Panc1 (cell line): Measurements from ENCODE around the gene MUC2. TPM values are rescaled to one million over a fixed set of nuclear protein-coding genes. Genes with fewer than 3 reads are reported as not detected.
A peak's percentile ranks its signal among the peaks of the same experiment; 100 is the strongest.

Experiments used
- ATAC-seq: fragments of 200-7000 bp; cut with Tn5 transposase; 2 replicates; pipeline ENCODE4 v1.9.1; 2020; ENCODE audit warnings: mild to moderate bottlenecking, moderate library complexity
- BruUV-seq: library from RNA; stranded (reverse); fragments of 400-500 nt; replicated peaks from 2 replicates; lab custom pipeline; 2021; lab: Mats Ljungman, UMichigan
- CTCF ChIA-PET: fragments of 300-600 bp; sonication (Branson Sonifier 250); formaldehyde crosslinking; loops from one replicate; lab custom pipeline; 2022; ENCODE audit warnings: antibody characterized with exemption; lab: Charles Lee
- POLR2A ChIA-PET: fragments of 300-600 bp; sonication (Branson Sonifier 250); formaldehyde crosslinking; loops from one replicate; lab custom pipeline; 2022; ENCODE audit warnings: antibody characterized with exemption; lab: Charles Lee
- DNase-seq: peaks from one replicate; pipeline ENCODE4 v3.0.0-alpha.2; 2010; ENCODE audit warnings: low read depth, low spot score
- H3K27ac ChIP-seq: 2 replicates; pipeline ENCODE4 v1.5.1; 2011; ENCODE audit warnings: mild to moderate bottlenecking, low read length, inconsistent platforms
- H3K27me3 ChIP-seq: fragments of 200-500 bp; sonication (Bioruptor generic); 2 replicates; pipeline ENCODE4 v1.6.0; 2014; ENCODE audit warnings: low read length, inconsistent platforms; ENCODE audit not compliant: control insufficient read depth, insufficient read depth
- H3K36me3 ChIP-seq: fragments of 200-500 bp; sonication (Bioruptor generic); 2 replicates; pipeline ENCODE4 v1.5.1; 2014; ENCODE audit warnings: inconsistent platforms, mild to moderate bottlenecking, low read length, moderate library complexity; ENCODE audit not compliant: control insufficient read depth, insufficient read depth
- H3K4me1 ChIP-seq: 2 replicates; pipeline ENCODE4 v1.5.1; 2011; ENCODE audit warnings: inconsistent platforms, mild to moderate bottlenecking, low read length, moderate library complexity; ENCODE audit not compliant: control insufficient read depth, insufficient read depth
- H3K4me3 ChIP-seq, 2 experiments: 2 replicates each; pipeline ENCODE4 v1.5.1; 2011 to 2012; ENCODE audit warnings: low read depth in 2 of 2, low read length in 2 of 2, mild to moderate bottlenecking in 2 of 2, inconsistent platforms in 1 of 2, moderate library complexity in 1 of 2
- H3K9me3 ChIP-seq: fragments of 200-500 bp; sonication (Bioruptor generic); 2 replicates; pipeline ENCODE4 v1.5.1; 2014; ENCODE audit warnings: low read depth, mild to moderate bottlenecking, inconsistent platforms, low read length, moderate library complexity; ENCODE audit not compliant: control insufficient read depth, insufficient read depth
- POLR2AphosphoS5 ChIP-seq: IDR thresholded peaks from 2 replicates; pipeline ENCODE4 v1.6.1; 2012; ENCODE audit warnings: mild to moderate bottlenecking, low read depth, low read length, moderate library complexity
- SIN3A ChIP-seq: IDR thresholded peaks from 2 replicates; pipeline ENCODE4 v1.6.1; 2012; ENCODE audit warnings: low read depth, mild to moderate bottlenecking, low read length, moderate library complexity, borderline replicate concordance; ENCODE audit not compliant: insufficient read depth
- TCF7L2 ChIP-seq: IDR thresholded peaks from 2 replicates; pipeline ENCODE4 v1.6.1; 2011; ENCODE audit warnings: mild to moderate bottlenecking, low read depth, low read length, inconsistent platforms
- in situ Hi-C: cut with HindIII; loops from 2 replicates; pipeline ENCODE4 v1.10.0; 2016; ENCODE audit warnings: low sequenced_read_pairs, low pct_unique_long_range_greater_than_20kb
- intact Hi-C: fragments of 100-400 bp; cut with micrococcal nuclease; formaldehyde crosslinking; loops from one replicate; pipeline ENCODE4 v1.10.0; 2022; ENCODE audit not compliant: unreplicated experiment
- total RNA-seq: library from RNA; stranded (reverse); gene quantifications from one replicate; pipeline ENCODE4 v1.2.1, GENCODE V29; 2021; ENCODE audit not compliant: unreplicated experiment
- TF ChIP-seq, protein P1 (sequence below): fragments of 450-650 bp; IDR thresholded peaks from 2 replicates; pipeline ENCODE4 v1.5.1; 2017; ENCODE audit warnings: mild to moderate bottlenecking
- TF ChIP-seq, protein P2 (sequence below), 2 experiments: IDR thresholded peaks; 2 replicates each; pipeline ENCODE4 v1.6.1; 2011 to 2012; ENCODE audit warnings: low read depth in 2 of 2, control low read depth in 1 of 2, low read length in 1 of 2, mild to moderate bottlenecking in 1 of 2, moderate library complexity in 1 of 2; ENCODE audit not compliant: insufficient read depth in 1 of 2

Gene MUC2
- total RNA-seq, 1 experiment from 2014 or later: 0.08 TPM

DNA sequence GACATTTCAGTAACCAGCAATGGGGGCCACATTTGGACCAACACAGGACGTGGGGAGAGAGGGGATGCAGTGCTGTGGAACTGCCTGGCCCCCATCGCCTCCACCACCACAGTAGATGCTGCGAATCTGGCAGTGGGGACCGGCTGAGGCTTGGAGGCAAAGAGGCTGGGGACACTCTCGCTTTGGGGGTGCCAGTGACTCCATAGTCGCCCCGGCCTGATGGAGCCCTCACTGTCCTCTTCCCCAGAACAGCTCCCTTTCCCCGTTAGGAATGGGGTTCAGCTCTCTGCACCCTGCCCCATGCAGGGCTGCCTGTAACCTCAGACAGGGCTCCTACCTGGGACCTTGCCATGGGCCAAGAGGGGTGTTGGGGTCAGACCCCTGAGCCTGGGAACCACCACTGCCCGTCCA, 1.8 kb upstream of the MUC2 start:
- intact Hi-C loops: no loop called here
- no TSS peak for BruUV-seq
- H3K4me1 ChIP-seq: peaks cover 25% of the 10 kb centered on the region

DNA sequence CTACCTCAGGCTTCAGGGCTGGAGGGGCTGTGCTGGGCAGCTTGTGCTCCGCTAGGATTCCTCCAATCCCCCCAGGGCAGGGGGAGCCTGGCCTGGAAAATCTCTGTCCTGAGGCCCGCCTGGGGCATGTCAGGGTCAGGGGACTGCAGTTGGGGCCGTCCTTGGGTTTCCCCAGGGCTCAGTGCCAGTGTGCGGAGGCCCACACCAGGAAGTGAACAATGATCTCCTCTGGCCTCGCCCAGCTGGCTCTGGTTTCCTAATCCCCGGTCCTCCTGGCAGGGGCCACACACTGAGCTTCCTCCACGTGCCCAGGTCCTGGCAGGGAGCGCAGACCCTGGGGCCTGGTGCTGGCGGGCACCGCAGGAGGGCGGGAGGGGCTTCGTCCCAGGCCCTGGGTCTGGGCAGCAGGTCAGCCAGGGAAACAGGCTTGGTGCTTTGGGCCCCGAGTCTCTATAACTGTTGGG, 1.4 kb upstream of the MUC2 start:
- peak overlapping the region; percentile 39 for H3K27ac ChIP-seq
- BruUV-seq: no TSS peak
- intact Hi-C loops: no loop called here
- peaks cover 25% of the 10 kb centered on the region for H3K4me1 ChIP-seq
- no peaks in the 10 kb centered on the region for H3K36me3 ChIP-seq
- H3K27me3 ChIP-seq: no peaks in the 10 kb centered on the region; the same call in 1 of the 2 replicates
- ATAC-seq (peak; percentile 58), DNase-seq (no peak)
- H3K9me3 ChIP-seq: no peaks in the 10 kb centered on the region
- in situ Hi-C loops: no loop called here
- TF ChIP-seq POLR2AphosphoS5 (no peak), TCF7L2 (no peak), SIN3A (no peak)
- TF ChIP-seq, protein P1, sequence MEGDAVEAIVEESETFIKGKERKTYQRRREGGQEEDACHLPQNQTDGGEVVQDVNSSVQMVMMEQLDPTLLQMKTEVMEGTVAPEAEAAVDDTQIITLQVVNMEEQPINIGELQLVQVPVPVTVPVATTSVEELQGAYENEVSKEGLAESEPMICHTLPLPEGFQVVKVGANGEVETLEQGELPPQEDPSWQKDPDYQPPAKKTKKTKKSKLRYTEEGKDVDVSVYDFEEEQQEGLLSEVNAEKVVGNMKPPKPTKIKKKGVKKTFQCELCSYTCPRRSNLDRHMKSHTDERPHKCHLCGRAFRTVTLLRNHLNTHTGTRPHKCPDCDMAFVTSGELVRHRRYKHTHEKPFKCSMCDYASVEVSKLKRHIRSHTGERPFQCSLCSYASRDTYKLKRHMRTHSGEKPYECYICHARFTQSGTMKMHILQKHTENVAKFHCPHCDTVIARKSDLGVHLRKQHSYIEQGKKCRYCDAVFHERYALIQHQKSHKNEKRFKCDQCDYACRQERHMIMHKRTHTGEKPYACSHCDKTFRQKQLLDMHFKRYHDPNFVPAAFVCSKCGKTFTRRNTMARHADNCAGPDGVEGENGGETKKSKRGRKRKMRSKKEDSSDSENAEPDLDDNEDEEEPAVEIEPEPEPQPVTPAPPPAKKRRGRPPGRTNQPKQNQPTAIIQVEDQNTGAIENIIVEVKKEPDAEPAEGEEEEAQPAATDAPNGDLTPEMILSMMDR: no peak
- TF ChIP-seq, protein P2, sequence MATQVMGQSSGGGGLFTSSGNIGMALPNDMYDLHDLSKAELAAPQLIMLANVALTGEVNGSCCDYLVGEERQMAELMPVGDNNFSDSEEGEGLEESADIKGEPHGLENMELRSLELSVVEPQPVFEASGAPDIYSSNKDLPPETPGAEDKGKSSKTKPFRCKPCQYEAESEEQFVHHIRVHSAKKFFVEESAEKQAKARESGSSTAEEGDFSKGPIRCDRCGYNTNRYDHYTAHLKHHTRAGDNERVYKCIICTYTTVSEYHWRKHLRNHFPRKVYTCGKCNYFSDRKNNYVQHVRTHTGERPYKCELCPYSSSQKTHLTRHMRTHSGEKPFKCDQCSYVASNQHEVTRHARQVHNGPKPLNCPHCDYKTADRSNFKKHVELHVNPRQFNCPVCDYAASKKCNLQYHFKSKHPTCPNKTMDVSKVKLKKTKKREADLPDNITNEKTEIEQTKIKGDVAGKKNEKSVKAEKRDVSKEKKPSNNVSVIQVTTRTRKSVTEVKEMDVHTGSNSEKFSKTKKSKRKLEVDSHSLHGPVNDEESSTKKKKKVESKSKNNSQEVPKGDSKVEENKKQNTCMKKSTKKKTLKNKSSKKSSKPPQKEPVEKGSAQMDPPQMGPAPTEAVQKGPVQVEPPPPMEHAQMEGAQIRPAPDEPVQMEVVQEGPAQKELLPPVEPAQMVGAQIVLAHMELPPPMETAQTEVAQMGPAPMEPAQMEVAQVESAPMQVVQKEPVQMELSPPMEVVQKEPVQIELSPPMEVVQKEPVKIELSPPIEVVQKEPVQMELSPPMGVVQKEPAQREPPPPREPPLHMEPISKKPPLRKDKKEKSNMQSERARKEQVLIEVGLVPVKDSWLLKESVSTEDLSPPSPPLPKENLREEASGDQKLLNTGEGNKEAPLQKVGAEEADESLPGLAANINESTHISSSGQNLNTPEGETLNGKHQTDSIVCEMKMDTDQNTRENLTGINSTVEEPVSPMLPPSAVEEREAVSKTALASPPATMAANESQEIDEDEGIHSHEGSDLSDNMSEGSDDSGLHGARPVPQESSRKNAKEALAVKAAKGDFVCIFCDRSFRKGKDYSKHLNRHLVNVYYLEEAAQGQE (IDR thresholded peaks at IDR 0.05; ENCODE audit: insufficient read depth in 1 of 2, low read depth in 2 of 2, low read length in 1 of 2): no peak
- H3K4me3 ChIP-seq: no peak overlapping the region
- ChIA-PET POLR2A (no interaction called here), CTCF (no interaction called here)

More for the DNA sequence above, 1.8 kb upstream of the MUC2 start:
- ATAC-seq (peak; percentile 6; the same call in 1 of the 2 replicates), DNase-seq (no peak)
- Histone ChIP-seq H3K27me3 (no peaks in the 10 kb centered on the region; the same call in 1 of the 2 replicates), H3K27ac (no peak overlapping the region; the same call in 1 of the 2 replicates), H3K9me3 (no peaks in the 10 kb centered on the region), H3K4me3 (no peak overlapping the region), H3K36me3 (no peaks in the 10 kb centered on the region)
- TF ChIP-seq TCF7L2 (no peak), POLR2AphosphoS5 (no peak), SIN3A (no peak)
- TF ChIP-seq, protein P2 (IDR thresholded peaks at IDR 0.05; ENCODE audit: insufficient read depth in 1 of 2, low read depth in 2 of 2, low read length in 1 of 2): no peak
- TF ChIP-seq, protein P1: no peak
- CTCF ChIA-PET: no interaction called here
- POLR2A ChIA-PET: no interaction called here
- in situ Hi-C loops: no loop called here
